OCI-LY7 (cell line): ENCODE data around the gene EMC8. TPM values are rescaled to one million over a fixed set of nuclear protein-coding genes. Genes with fewer than 3 reads are reported as not detected.

Experiments used
- BruUV-seq: library from RNA; stranded (reverse); fragments of 400-500 nt; replicated peaks from 2 replicates; lab custom pipeline; 2021; lab: Mats Ljungman, UMichigan
- CTCF ChIA-PET: fragments of 300-600 bp; sonication (Branson Sonifier 250); formaldehyde crosslinking; loops from one replicate; lab custom pipeline; 2022; ENCODE audit warnings: antibody characterized with exemption; ENCODE audit not compliant: unreplicated experiment; lab: Charles Lee
- POLR2A ChIA-PET: fragments of 300-600 bp; sonication (Branson Sonifier 250); formaldehyde crosslinking; loops from one replicate; lab custom pipeline; 2022; ENCODE audit warnings: antibody characterized with exemption; lab: Charles Lee
- DNase-seq: peaks from one replicate; pipeline ENCODE4 v3.0.0-alpha.2; 2015; ENCODE audit warnings: low spot score
- H2AFZ ChIP-seq: fragments of 200-600 bp; sonication (generic), shearing (Covaris generic); 2 replicates; pipeline ENCODE4 v1.6.1; 2014; ENCODE audit warnings: mild to moderate bottlenecking, antibody characterized with exemption, low read length, moderate library complexity
- H3K27ac ChIP-seq: fragments of 200-600 bp; sonication (generic); 2 replicates; pipeline ENCODE4 v1.5.1; 2014; ENCODE audit warnings: mixed run types, low read depth, mild to moderate bottlenecking, moderate library complexity, low read length, inconsistent platforms; ENCODE audit not compliant: poor library complexity, severe bottlenecking
- H3K36me3 ChIP-seq: fragments of 200-600 bp; sonication (generic); 2 replicates; pipeline ENCODE4 v1.6.1; 2014; ENCODE audit warnings: mild to moderate bottlenecking, antibody characterized with exemption, low read length, moderate library complexity, mixed read lengths; ENCODE audit not compliant: insufficient read depth
- H3K4me1 ChIP-seq: fragments of 200-600 bp; sonication (generic); 2 replicates; pipeline ENCODE4 v1.5.1; 2014; ENCODE audit warnings: mild to moderate bottlenecking, low read length; ENCODE audit not compliant: insufficient read depth, poor library complexity, severe bottlenecking
- H3K4me2 ChIP-seq: fragments of 200-600 bp; sonication (generic); 2 replicates; pipeline ENCODE4 v1.6.1; 2014; ENCODE audit warnings: mild to moderate bottlenecking, low read length
- H3K4me3 ChIP-seq: fragments of 200-600 bp; sonication (generic); 2 replicates; pipeline ENCODE4 v1.5.1; 2014; ENCODE audit warnings: mild to moderate bottlenecking, low read depth, low read length; ENCODE audit not compliant: poor library complexity, severe bottlenecking
- H3K79me2 ChIP-seq: fragments of 200-600 bp; sonication (generic); 2 replicates; pipeline ENCODE4 v1.6.1; 2016; ENCODE audit warnings: low read depth, mild to moderate bottlenecking, low read length, moderate library complexity, mixed read lengths; ENCODE audit not compliant: insufficient read depth
- H3K9me2 ChIP-seq: fragments of 200-600 bp; sonication (generic); 2 replicates; pipeline ENCODE4 v1.6.1; 2016; ENCODE audit warnings: mild to moderate bottlenecking, low read length, mixed read lengths; ENCODE audit not compliant: insufficient read depth
- H3K9me3 ChIP-seq: fragments of 200-600 bp; sonication (generic); 2 replicates; pipeline ENCODE4 v1.6.1; 2014; ENCODE audit warnings: mild to moderate bottlenecking, mixed run types, low read length, mixed read lengths
- H4K20me1 ChIP-seq: fragments of 200-600 bp; sonication (generic); 2 replicates; pipeline ENCODE4 v1.6.1; 2014; ENCODE audit warnings: mild to moderate bottlenecking, antibody characterized with exemption, low read length, moderate library complexity, mixed read lengths; ENCODE audit not compliant: insufficient read depth
- EZH2phosphoT487 ChIP-seq: fragments of 200-600 bp; sonication (generic); IDR thresholded peaks from 2 replicates; pipeline ENCODE4 v1.6.1; 2018; ENCODE audit warnings: low read depth, borderline replicate concordance, mild to moderate bottlenecking, mixed run types, antibody characterized with exemption, low read length, moderate library complexity, mixed read lengths
- intact Hi-C: fragments of 100-400 bp; cut with micrococcal nuclease; formaldehyde crosslinking; loops from one replicate; pipeline ENCODE4 v1.10.0; 2022; ENCODE audit not compliant: unreplicated experiment
- total RNA-seq, 2 experiments: library from RNA; depleted of rRNA in 1 of 2; stranded (reverse); fragments of >200 nt in 1 of 2; shearing (Covaris generic) in 1 of 2; gene quantifications; 2 replicates each; pipeline ENCODE4 v1.2.3, GENCODE V29; 2014 to 2022
- TF ChIP-seq, protein P1 (sequence below): fragments of 200-600 bp; sonication (generic); conservative IDR thresholded peaks from 2 replicates; pipeline ENCODE4 v1.5.1; 2014; ENCODE audit warnings: mild to moderate bottlenecking, antibody characterized with exemption, low read length, moderate library complexity, mixed read lengths

The EMC8 gene
- total RNA-seq, 2 experiments from 2014 or later: 47.5 to 54.0 TPM

DNA sequence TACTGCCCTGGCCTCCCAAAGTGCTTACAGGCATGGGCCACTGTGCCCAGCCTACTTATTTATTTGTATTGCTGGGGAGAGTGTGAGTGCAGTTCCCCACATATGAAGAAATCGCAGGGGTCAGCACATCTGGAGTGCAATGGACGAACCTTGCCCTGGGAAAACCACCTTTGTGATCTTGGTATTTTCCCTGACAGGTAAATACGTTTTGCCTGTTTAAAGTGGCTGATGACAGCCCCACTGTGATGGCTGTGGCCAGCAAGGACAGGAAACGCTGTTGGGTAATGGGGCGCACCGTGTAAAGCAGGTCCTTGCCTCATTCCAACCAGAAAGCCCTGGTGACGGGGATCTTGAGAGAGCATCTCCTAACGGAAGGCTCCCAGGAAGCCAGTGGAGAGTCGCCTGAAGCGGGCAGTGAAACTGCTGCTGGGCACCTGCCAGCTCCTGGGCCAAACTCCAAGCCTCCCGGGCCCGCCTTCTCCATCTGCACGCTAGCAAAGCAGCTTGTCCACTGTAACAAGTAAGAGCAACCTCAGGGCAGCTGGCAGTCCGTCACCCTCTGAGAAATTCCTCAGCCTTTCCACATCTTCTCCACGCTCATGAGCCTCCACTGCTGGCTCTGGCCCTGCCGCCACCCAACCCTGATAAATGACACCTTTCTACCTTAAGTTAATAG, 17.5 kb downstream of the EMC8 start:
- H3K27ac ChIP-seq: no peak overlapping the region
- no peak overlapping the region for H3K4me2 ChIP-seq
- BruUV-seq: no TSS peak
- H3K9me2 ChIP-seq: no peaks in the 10 kb centered on the region
- H2AFZ ChIP-seq: no peak overlapping the region
- ChIA-PET CTCF (interaction anchor here (0.6 kb wide), 1 partner anchor 271 kb away, joined by 16 read pairs; no protein-coding TSS in a partner anchor), POLR2A (no interaction called here)
- no peak for DNase-seq
- no peak for TF ChIP-seq EZH2phosphoT487
- TF ChIP-seq, protein P1, sequence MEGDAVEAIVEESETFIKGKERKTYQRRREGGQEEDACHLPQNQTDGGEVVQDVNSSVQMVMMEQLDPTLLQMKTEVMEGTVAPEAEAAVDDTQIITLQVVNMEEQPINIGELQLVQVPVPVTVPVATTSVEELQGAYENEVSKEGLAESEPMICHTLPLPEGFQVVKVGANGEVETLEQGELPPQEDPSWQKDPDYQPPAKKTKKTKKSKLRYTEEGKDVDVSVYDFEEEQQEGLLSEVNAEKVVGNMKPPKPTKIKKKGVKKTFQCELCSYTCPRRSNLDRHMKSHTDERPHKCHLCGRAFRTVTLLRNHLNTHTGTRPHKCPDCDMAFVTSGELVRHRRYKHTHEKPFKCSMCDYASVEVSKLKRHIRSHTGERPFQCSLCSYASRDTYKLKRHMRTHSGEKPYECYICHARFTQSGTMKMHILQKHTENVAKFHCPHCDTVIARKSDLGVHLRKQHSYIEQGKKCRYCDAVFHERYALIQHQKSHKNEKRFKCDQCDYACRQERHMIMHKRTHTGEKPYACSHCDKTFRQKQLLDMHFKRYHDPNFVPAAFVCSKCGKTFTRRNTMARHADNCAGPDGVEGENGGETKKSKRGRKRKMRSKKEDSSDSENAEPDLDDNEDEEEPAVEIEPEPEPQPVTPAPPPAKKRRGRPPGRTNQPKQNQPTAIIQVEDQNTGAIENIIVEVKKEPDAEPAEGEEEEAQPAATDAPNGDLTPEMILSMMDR: no peak
- H3K4me3 ChIP-seq: no peak overlapping the region
- H3K36me3 ChIP-seq: peaks cover 87% of the 10 kb centered on the region
- H3K4me1 ChIP-seq: no peaks in the 10 kb centered on the region
- no peaks in the 10 kb centered on the region for H3K9me3 ChIP-seq
- intact Hi-C loops: no loop called here
- no peaks in the 10 kb centered on the region for H3K79me2 ChIP-seq
- no peaks in the 10 kb centered on the region for H4K20me1 ChIP-seq

DNA sequence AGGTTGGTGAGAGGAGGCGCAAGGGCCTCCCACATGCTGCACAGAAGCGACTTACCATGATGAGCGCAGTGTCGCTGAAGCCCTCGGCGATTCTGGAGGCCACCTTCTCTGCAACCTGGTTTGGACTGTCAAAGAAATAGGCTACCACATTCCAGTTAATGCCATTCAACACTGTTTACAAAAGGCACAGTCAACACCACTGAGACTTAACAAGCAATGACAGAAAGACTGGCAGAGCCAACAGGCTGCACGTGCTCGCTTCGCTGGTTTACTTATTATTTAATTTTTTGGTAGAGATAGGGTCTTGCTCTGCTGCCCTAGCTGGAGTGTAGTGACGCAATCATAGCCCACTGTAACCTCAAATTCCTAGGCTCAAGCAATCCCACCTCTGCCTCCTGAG, 18.2 kb downstream of the EMC8 start:
- Histone ChIP-seq H3K4me2 (no peak overlapping the region), H3K79me2 (no peaks in the 10 kb centered on the region), H3K36me3 (peaks cover 87% of the 10 kb centered on the region), H2AFZ (no peak overlapping the region), H3K9me2 (no peaks in the 10 kb centered on the region), H3K9me3 (no peaks in the 10 kb centered on the region), H3K4me1 (no peaks in the 10 kb centered on the region), H3K4me3 (no peak overlapping the region), H3K27ac (no peak overlapping the region), H4K20me1 (no peaks in the 10 kb centered on the region)
- no peak for DNase-seq
- POLR2A ChIA-PET: no interaction called here
- CTCF ChIA-PET: no interaction called here
- intact Hi-C loops: no loop called here
- BruUV-seq: no TSS peak
- TF ChIP-seq, protein P1: no peak
- no peak for TF ChIP-seq EZH2phosphoT487

DNA sequence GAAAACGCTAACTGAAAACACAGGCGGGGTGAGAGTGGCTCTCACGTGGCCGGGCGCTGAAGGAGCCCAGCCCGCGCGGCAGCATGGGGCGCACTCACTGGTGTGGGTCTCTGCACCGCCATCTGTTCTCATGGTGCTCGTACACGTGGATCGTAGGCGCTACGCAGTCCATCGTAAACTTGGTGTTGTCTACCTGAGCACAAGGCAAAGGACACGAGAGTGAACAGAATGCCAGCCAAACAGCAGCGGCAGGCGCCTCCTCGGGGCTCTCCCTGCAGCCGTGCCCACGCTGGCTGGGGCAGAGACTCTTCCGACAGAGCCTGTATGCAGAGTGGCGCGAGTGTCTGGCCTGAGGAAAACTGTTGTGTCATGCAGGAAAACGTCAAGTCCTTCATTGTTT, 19.1 kb downstream of the EMC8 start:
- ChIA-PET CTCF (no interaction called here), POLR2A (no interaction called here)
- TF ChIP-seq EZH2phosphoT487: no peak
- TF ChIP-seq, protein P1: no peak
- no peaks in the 10 kb centered on the region for H3K4me1 ChIP-seq
- DNase-seq: no peak
- H3K9me3 ChIP-seq: no peaks in the 10 kb centered on the region
- H3K36me3 ChIP-seq: peaks cover 78% of the 10 kb centered on the region
- intact Hi-C loops: no loop called here
- no peak overlapping the region for H3K27ac ChIP-seq
- H3K4me3 ChIP-seq: no peak overlapping the region
- H3K4me2 ChIP-seq: no peak overlapping the region
- H2AFZ ChIP-seq: no peak overlapping the region
- no peaks in the 10 kb centered on the region for H3K9me2 ChIP-seq
- BruUV-seq: no TSS peak
- H4K20me1 ChIP-seq: no peaks in the 10 kb centered on the region
- no peaks in the 10 kb centered on the region for H3K79me2 ChIP-seq
